IPS-NIHi7 (cell line): ENCODE measurements around the gene FADD.

ENCODE experiments used
- DNase-seq: peaks from one replicate; pipeline ENCODE4 v3.0.0; 2012; ENCODE audit warnings: mixed read lengths; ENCODE audit errors: extremely low spot score

FADD gene

DNA sequence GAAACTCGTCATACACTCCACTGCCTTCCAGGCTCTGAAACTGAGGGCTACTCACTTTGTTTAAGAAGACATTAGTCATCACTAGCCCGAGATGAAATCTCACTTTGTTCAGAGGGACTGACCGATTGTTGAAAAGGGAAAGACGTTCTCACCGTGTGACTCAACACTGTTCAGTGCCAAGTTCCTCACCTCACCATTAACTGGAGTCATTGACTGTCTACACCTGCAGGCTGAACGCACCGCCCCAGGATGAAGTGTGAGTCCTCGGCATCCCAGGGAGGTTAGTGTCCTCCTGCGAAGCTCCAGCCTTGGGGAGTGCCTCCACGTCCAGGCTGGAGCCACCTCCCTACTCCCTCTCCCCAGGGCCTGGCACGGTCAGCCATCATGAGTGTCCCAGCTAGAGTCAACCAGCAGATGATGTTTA lies 30.4 kb downstream of the FADD start:
- no peak for DNase-seq

DNA sequence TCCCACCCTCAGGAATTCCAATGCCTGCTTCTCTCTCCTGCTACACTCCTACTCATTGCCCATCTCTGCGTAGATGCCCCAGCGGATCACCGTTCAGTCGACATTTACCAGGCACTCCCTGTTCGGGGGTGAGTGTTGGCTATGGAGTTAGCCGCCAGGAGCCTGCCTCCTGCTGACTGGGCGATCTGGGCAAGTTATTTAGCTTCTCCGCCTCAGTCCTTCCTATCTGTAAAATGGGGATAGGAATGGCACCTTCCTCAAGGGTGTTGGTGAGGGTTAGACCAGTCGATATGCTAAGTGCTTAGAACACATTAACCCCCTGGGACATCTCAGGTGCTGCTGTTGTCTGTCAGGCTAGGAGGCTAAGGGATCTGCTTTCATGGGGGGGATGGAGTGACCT lies 30.9 kb downstream of the FADD start:
- no peak for DNase-seq

DNA sequence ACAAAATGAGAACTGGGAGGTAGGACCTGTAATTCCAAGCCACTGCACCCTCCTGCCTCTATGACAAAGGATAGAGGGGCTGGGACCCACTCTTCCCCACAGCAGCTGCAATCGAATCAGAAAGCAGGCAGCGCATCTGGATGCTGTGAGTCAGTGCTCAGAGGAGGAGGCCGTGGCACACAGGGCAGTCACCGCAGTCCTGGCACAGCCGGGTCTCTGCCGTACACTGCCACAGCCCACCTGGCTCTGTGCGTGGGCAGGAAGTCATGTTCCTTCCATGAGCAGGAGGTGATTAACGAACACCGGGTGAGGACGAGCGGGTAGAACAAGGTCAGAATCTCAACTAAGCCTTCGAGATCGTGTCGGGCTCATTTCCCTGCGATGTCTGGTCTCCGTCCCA lies 37.2 kb downstream of the FADD start:
- no peak for DNase-seq

DNA sequence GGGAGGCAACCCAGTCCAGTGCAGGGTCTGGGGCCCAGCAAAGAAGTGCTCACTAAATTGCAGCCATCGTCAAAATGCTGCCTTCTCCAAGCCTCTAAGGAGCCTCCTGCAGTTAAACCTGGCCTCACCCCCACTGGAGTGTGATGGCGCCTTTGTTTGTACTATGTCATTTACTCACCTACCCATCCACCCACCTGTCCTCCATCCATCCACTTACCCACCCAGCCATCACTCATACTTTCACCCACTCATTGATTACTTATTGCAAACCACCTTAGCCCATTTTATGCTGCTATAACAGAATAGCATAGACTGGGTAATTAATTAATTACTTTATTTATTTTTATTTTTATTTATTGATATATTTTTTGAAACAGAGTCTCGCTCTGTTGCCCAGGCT lies 38.6 kb downstream of the FADD start:
- DNase-seq: no peak

DNA sequence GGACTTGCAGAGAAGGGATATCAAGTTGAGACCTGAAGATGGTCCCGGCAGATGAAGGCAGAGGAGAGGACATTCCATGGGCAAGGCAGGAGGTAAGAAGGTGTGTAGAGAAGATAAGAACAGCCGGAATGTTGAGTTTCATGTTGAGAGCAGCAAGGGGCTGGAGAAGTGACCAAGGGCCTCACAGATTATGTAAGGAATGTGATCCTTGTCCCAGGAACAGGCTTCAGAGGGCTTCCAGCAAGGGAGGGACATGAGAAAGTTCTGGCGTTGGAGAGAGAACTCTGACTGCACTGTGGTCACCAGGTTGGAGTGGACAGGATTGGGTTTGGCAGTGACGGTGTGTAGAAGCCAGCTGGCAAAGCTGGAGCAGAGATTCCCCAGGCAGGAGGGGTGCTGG lies 39.8 kb downstream of the FADD start:
- DNase-seq: no peak

DNA sequence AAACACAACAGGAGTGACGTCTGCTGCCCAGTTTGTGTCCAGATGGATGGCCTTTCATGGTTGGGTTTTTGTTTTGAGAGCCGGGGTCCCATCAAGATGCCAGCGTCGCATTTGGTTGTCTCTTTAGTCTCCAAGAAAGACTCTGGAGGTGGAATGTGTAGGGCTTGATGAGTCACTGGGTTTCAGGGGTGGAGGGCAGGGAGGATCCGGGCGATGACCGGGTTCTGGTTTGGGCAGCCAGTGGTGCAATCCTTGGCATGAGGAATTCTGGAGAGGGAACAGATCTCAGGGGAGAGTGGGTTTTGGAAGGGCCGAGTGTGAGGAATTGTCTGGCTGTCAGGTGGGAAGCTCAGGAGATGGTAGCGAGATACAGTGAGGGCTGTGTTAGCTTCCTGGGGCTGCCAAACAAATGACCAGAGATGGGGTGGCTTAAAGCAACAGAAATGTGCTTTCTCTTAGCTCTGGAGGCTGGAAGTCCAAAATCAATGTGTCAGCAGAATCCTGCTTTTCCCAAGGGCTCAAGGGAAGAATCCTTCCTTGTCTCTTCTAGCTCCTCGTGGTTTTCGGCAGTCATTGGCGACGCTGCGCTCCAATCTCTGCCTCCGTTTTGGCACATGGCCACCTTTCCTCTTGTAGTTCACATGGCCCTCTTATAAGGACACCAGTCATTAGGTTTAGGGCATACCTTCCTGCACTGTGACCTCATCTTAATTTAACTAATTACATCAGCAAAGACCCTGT lies 41.0 kb downstream of the FADD start:
- DNase-seq: no peak

DNA sequence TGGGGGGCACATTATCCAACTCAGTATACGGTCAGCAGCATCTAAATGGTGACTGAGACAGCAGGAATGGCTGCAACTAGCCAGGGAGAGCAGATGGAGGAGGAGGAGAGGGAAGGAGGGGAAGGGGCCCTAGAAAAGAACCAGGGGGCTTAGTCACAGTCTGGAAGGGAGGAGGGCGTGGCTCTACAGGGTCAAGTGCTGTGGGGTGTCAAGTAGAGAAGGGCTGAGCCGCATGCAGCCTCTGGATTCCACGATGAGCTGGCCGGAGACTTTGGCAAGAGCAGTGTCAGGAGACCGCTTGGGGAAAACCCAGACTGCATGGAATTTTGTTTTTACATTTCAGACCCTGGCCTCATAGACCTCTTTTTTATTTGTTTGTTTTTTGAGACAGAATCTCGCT lies 41.6 kb downstream of the FADD start:
- no peak for DNase-seq

DNA sequence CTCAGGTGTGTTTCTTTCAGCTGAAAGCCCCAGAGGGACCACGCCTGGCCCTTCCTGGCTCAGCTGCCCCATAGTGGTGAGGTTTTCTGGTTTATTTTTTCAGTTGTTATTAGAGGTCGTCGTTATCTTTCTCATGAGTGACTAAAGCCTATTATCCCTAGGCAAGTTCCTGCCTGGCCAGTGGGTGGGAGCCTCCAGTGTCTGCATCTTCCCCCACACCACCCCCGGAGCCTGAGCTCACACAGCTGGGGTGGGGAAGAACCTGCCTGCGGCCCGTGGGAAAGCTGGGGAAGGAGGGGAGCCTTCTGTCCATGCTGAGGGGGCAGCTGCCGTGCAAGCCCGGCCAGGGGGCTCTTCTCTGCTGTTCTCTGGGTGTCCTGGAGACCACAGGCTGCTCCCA lies 43.1 kb downstream of the FADD start:
- peak; percentile 15 for DNase-seq

DNA sequence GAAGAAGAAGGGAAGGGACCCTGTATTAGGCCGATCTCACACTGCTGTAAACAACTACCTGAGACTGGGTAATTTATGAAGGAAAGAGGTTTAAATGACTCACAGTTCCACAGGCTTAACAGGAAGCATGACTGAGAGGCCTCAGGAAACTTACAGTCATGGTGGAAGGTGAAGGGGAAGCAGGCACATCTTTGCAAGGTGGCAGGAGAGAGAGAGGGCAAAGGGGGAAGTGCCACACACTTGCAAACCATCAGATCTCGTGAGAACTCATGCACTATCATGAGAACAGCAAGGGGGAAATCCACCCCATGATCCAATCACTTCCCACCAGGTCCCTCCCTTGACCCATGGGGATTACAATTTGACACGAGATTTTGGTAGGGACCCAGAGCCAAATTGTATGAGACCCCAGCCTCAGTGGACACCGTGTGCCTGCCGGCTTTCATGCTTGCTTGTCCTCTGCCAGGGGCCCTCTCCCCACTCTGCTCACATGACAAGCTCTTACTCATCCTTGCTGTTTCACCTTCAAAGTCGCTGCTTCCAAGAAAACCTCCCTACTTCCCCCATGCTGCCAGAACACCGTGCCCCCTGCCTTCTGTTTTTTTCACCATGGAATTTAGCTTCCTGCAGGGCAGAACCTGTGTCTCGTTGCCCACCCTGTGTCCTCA lies 44.1 kb downstream of the FADD start:
- no peak for DNase-seq

DNA sequence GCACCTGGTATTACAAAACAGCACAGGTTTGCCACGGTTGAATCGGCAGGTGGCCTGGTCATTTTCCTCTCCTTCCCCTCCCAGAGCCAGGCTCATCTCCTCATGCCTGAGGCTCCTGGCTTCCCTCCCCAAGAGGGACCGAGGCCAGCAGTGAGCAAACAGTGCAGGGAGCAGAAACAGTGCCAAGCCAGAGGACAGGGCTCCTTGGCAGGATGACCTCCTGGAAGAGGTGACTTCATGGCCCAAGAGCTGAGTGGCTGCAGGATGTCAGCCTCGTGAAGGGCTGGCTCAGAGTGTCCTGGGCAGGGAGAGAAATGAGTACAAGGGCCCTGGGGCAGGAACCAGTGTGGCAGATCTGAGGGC lies 44.6 kb downstream of the FADD start:
- no peak for DNase-seq

DNA sequence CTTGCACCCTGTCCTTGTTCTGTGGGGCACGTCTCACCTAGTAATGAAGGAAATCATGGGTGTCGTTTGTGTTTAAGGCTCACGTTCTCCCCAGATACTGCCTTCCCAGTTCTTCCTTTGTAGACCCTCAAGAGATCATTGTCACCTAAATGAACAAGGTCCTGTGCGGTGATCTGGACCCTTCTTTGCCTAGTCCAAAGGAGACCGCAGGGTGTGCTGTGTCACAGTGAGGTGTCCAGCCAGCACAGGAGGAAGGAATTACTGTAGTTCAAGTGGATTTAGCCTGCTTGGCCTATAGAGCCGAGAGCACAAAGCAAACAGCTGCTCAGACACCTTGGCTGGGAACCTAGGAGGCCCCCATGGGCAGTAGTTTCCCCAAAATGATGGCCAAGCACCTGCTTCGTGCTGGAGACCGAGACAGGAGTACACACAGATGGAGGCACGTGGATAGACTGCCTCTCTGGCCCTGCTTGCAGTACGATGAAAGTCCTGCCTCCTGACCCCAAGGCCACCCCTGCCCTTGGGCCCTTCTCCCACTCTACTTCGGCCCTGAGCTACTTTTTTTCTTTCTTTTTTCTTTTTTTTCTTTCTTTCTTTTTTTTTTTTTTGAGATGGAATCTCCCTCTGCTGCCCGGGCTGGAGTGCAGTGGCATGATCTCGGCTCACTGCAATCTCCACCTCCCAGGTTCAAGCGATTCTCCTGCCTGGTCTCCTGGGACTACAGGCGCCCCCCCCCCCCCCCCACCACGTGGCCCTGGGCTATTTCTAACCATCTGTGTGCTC lies 48.0 kb downstream of the FADD start:
- DNase-seq: no peak

DNA sequence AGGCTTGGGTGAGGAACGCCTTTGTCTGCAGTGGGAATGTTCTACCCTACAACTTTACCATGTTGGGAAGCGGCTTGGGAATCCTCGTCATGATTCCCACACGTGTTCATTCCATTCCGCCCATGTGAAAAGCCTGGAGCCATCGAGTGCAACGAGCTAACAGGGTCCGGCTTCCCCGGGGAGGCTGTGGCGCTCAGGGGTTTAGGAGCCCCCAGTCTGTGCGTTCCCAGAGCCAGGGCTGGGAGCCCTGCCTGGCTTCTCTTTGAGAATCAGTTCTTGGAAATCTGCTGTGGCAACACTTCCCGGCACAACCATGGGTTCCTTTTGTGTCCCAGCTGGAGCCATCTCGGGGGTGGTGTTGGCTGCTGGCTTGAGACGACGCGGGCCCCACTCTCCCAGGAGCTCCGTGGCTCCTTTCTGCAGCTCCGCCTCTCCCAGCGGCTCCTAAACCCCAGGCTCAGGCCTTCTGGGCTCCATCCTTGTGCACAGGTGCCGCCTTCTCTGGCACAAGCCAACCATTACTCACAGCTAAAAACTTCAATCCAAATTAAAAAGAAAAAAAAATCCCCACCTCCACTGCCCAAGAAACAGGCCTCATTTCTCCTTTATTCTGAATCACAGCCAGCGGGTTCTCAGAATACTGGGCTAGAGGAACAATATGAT lies 48.7 kb downstream of the FADD start:
- DNase-seq: no peak

DNA sequence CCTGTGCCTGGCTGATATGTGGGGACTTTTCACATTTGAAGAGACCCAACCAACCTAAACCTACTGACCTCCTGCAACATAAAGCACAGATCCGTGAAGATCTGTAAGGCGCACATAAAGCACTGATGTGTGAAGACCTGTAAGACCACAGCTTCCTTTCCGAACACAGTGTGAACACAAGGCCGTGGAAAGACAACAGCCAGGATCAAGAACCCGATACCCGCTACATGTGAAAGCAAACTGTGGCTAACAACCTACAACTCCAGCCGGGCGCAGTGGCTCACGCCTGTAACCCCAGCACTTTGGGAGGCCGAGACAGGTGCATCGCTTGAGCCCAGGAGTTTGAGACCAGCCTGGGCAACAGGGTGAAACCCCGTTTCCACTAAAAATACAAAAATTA lies 49.7 kb downstream of the FADD start:
- no peak for DNase-seq

DNA sequence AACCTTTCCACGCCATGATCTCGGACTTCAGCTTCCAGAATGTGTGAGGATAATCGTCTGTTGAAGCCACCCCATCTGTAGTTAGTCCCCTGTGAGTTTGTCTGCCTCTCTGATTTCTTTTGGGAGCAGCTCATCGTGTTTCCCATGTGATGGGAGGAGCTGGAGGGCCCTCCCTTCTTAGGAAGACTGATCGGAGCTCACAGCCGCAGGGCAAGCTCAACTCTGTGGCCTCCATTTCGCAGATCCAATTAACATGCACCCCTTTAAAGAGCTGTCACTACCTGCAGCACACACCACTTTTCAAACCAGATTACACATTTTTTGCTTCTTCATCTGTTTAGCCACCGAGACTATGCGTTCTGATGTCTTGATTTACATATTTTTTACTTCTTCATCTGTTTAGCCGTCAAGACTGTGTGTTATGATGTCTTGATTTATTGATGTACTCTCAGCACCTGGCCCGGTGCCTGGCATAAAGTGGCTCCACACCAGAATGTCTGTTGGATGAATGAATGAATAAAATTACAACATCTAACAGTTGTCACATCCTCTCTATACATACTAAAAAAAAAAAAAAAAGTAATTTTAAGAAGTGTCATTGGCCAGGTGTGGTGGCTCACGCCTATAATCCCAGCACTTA lies 52.5 kb downstream of the FADD start:
- DNase-seq: peak; percentile 10
